GM12874 (cell line): ENCODE data around the gene MLPH.

Experiments used
- TF ChIP-seq, protein P1 (sequence below): IDR thresholded peaks from 2 replicates; pipeline ENCODE4 v1.5.1; 2011; ENCODE audit warnings: low read depth, mild to moderate bottlenecking, control low read depth, low read length, moderate library complexity; ENCODE audit not compliant: insufficient read depth

MLPH gene

DNA sequence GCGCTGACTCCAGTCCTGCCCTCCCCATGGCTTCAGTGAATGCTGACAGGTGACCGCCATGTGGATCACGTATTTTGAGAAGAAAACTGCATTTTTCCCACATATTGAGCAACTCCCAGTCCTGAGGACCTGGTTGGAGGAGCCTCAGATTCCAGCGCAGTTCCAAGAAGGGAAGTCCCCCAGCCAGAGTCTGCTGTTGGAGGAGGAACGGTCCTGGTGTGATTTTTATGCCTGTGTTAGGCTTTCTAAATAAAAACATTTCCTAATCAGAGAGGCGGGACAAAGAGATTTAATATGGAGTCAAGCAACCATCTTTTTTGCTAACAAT is 40.7 kb upstream of the MLPH start:
- TF ChIP-seq, protein P1, sequence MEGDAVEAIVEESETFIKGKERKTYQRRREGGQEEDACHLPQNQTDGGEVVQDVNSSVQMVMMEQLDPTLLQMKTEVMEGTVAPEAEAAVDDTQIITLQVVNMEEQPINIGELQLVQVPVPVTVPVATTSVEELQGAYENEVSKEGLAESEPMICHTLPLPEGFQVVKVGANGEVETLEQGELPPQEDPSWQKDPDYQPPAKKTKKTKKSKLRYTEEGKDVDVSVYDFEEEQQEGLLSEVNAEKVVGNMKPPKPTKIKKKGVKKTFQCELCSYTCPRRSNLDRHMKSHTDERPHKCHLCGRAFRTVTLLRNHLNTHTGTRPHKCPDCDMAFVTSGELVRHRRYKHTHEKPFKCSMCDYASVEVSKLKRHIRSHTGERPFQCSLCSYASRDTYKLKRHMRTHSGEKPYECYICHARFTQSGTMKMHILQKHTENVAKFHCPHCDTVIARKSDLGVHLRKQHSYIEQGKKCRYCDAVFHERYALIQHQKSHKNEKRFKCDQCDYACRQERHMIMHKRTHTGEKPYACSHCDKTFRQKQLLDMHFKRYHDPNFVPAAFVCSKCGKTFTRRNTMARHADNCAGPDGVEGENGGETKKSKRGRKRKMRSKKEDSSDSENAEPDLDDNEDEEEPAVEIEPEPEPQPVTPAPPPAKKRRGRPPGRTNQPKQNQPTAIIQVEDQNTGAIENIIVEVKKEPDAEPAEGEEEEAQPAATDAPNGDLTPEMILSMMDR: no peak

DNA sequence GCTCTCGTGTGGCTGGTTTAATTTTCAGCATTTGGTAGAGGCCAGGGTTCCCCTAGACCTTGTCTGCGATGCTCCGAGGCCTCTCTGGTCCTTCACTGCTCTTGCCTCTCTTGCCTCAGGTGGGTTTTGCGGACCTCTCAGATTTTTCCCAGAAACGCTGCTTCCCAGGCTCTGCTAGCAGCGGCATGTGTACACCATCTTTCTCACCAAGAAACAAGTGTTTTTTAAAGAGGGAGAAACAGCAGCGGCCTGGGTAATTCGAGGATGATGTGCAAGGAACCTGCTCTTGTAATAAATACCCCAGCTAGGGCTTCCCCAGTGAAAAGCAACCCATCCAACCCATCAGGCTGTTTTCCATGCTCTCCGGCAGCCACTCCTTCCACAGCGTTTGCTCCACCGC is 39.6 kb upstream of the MLPH start:
- TF ChIP-seq, protein P1: no peak

DNA sequence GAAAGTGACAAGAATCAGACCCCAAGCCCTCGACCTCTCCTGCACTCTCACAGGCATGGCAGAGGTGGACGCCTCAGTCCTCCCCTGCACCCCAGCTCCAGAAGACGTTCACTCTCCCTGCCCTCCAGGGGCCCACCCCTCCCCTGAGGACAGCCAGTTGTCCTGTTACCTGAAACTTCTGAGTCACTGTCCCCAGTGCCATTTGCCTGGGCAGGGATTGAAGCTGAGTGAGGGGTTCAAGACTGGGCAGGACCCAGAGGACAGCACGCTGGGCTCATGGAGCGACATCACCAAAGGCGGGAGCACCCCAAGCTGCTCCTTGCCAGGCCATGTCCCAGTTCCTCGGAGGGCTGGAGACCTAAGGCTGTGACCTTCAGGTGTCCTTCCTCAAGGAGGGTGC is 38.9 kb upstream of the MLPH start:
- TF ChIP-seq, protein P1: no peak

DNA sequence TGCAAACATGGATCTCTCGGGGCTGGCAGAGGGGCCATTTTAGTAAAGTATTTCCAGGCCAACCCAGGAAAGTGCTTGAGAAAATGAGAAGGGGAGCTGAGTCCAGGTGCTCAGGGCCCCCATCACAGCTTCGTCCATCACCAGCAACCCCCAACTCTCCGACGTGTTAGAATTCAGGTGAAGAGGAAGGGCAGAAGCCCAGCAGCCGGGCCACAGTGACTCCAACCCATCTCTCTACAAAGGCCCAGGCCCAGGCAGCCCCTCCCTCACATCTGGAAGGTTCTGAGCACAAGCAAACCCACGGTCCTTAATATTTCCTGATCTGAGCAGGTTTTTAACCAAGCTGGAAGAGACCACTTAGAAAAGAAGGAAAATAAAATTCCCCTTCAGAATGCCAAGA is 38.4 kb upstream of the MLPH start:
- TF ChIP-seq, protein P1: no peak

DNA sequence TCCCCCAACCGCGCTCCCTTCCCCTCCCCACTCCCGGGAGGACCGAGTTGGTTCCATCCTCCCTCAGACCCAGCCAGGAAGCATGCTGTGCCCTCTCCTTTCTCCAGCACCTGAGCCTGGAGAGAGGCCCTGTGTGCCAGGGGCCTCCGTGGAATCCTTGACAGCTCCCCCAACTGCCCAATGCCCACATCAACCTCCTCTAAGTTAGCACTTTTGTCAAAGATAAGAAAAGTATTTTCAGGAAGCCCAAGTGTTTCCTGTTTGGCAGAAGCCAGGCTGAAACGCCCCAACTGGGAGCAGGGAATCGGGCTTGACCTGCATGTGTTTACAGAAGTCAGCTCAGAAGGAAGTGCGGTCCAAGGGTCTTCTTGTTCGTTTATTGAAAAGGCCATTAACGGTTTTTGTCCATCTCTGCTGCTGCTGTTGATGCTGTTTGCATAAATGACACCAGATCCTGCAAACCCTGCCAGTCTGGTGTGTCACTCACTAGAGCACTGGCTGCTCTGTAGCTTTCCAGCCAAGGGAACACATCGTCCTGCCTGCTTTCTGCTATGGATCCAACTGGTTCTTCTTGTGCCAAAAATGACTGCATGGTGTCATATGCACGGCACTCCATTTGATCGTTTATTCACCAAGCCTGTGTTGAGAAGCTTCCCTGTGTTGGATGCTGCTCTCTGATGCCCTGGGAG is 37.7 kb upstream of the MLPH start:
- TF ChIP-seq, protein P1: no peak

DNA sequence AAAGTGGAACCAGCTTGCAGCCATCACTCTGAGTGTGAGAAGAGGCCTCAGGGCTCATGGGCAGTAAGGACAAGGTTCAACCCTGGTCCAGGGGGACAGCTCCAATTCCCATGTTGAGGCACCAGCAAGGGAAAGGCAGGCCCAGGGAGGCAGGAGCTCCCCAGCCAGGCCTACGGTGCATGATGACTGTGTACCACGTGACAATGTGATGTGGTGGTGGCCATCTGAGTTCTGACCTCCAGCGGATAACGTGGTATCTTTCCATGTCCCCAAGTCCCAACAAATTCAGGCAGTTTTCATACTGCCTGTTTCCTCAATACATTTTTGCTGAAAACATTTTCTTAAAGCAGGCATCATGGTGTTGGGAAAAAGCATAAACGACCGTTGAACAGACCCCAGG is 36.9 kb upstream of the MLPH start:
- TF ChIP-seq, protein P1: no peak

DNA sequence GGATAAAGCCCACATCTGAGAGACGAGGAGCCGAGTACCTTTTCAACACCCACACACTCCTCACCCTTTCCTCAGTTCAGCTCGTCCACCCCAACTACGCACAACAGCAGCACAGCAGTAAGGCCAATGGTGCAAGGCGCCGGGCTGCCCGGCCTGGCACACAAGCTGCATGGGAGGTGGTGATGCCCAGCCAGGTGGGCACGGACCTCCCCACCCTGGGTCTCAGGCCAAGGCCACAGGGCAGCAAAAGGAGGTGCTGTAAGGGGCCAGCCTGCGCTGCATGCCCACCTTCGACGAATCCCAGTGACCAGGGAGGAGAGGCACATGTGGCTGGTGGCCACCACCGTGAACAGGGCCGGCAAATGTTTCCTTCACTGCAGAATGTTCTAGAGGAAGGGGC is 36.5 kb upstream of the MLPH start:
- TF ChIP-seq, protein P1: no peak
